ENCODE measurements around the gene VHLL.
"Not testable (repeated sequence)": the region's sequence is repeated elsewhere in the genome, so short reads cannot be mapped to it uniquely, and the experiment has no call there.

The VHLL gene

DNA sequence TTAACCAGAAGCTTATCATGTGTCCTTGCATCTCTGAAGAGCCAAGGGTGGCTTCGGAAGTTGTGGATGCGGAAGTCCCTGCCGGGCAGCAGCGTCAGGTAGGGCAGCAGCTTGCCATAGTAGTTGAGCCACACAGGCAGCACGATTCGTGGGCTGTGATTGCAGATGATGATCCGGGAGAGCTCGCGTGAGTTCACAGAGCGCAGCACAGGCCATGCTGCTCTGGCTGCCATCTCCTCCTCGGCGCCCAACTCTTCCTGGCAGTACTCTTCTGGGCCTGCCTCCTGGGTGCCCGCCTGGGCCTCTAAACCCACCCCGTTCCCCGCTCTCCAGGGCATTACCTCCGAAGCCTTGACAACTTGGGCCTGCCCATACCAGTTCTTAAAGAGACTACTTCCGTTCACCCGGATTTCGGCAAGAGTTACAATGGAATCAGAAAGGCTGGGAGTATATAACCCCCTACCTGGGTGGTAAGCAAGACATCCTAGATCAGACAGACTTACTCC is at the start of gene VHLL:
Gene VHLL (minus strand): TSS at position 456 of the 506 bp plus-strand sequence. CDS start 118 bp downstream, at position 338.
- no peak for DNase-seq (ENCODE audit: low spot score)

DNA sequence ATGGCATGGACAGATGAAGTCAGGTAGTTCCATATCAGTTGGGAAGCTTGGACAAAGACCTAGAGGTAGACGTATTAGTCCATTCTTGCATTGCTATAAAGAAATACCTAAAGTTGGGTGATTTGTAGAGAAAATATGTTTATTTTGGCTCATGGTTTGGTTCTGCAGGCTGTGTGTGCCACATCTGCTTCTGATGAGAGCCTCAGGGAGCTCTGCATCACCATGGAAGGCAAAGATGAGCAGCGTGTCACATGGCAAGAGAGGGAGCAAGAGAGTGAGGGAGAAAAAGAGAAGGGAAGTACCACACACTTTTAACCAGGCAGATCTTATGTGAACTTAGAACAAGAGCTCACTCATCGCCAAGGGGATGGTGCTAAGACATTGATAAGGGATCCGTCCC is 48.2 kb upstream of the VHLL start:
- DNase-seq (ENCODE audit: low spot score) = no peak

DNA sequence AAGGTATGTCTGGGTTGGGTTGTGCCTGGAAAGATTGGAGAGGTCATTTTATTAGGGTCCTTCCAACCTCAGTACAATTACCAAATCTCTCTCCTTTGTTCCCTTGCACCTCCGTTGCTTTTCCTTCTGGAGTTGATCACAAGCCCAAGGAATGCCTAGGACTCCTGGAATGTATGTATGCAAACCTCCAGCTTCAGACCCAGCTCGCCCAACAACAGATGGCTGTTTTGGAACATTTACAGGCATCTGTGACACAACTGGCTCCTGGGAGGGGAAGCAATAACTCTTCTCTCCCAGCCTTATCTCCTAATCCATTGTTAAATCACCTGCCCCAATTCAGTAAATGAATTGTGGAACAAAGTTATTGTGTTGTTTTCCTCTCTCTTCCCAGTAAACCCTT is 47.5 kb upstream of the VHLL start:
- no peak for DNase-seq (ENCODE audit: low spot score)

DNA sequence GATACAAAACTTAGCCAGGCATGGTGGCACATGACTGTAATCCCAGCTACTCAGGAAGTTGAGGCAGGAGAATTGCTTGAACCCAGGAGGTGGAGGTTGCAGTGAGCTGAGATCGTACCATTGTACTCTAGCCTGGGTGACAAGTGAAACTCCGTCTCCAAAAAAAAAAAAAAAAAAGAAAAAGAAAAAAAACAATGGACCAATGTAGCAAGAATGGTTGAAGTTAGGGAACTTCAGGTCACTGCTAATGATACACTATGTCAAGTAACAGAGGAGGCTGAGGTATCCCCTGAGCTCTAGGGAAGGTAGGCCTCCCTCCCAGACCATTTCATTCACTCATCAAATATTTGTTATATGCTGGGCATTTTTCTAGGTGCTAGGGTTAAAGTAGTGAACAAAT is 46.9 kb upstream of the VHLL start:
- not testable (repeated sequence) for DNase-seq (ENCODE audit: low spot score)

DNA sequence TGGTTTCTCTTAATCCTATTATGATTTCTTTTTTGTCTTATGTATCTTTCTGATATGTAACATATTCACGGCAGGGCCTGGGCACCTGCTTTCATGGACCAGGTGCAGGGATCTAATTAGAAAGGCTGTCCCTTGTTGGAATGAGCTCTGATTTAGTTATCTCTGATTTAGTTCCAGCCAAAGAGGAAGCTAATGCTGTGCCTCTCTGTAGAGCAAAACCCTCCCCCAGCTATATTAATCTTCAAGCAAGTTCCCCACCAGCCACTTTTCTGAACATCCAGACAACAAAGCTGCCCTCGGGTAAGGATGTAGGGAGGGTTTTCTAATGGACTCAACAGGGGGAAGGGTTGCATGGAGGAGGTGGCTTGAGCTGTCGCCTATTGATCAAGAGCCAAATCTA is 45.3 kb upstream of the VHLL start:
- DNase-seq (ENCODE audit: low spot score) = no peak

DNA sequence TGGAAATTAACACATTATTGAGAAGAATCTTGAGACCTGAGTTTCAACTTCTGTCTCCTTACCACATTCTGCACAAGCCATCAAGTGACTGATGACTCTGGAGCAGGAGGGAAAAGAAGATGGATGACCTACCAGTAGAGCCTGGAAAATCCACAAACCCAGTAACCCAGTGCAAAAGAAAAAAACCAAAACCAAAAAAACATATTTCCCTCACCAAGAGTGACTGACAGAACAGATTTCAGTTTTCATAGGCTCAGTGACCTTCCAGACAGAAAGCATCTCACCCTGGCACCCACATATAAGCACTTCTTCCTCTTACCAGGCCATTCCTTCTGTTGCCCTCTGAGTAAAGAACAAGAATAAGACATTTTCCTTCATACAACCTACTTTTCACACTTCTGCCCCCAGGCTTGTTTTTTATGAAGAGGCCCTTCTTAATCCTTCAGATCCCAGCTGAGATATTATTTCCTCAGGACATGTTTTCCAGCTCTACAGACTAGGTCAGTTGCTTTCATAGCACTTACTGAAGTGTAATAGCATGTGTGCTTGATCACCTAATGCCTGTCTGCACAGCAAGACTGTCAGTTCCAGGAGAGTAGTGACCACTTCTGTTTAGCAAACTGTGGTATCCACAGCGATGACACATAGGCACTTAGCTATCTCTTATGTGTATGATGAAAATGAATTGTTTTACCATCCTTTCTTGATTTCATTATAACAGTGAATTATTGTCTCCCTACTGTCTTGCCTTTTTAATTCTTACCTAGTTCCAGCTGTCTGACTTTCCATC is 43.3 kb upstream of the VHLL start:
- DNase-seq (ENCODE audit: low spot score) = no peak

DNA sequence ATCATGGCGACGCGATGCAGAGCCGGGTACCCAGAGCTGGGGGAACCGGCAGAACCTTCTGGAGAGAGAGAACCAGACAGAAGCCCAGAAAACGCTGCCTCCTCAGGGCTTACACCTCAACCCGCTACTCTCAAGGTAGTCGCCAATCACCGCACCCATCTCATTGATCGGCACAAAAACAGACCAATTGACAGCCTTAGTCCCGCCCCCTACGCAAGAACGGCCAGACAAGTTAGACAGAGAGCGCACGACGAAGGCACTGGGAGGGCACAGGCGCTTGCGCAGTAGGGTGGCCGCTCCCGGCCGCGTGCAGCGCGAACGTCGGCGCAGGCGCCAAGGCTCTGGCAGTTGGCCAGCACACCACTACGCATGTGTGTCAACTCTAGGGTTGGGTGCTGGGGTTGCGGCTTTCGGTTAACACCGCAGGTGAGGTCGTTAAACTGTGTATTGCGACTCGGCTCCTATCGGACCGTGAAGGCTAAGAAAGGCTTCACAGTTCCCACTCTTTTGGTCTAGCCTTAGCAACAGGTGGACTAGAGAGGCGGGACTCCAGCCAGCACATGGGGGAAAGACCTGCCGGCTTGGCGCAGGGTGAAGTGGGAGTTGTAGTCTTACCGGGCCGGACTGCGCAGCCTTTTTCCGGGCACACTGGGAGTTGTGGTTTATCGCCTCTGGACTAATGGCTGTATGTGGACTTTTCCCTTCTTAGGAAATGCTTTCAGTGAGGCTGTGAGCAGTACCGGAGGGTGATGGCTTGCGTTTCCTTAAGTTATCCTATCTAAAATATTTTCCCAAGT is 39.3 kb upstream of the VHLL start, which contains the start of the genes CCT3 and TSACC:
Gene CCT3 (minus strand): TSS at position 113 of the 797 bp plus-strand sequence. CDS start 108 bp downstream, at position 5.
Gene TSACC (plus strand): TSS at position 347 of the 797 bp plus-strand sequence. CDS start 1,232 bp downstream, outside the sequence.
- peak; percentile 97 for DNase-seq (ENCODE audit: low spot score)

DNA sequence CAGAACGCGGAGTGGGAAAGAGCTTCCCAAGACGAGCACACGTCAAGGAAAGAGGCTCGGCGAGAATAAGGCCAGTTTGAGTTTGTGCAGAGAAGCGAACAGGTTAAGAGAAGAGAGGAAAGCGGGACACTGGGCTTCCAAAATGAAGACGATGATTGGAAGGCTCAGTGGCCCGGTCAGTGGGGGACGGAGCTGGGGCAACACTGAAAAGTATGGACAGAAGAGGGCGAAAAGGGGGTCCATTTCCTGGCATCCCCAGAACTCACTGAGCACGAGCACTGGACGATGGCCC is 38.7 kb upstream of the VHLL start:
- DNase-seq (ENCODE audit: low spot score) = no peak

DNA sequence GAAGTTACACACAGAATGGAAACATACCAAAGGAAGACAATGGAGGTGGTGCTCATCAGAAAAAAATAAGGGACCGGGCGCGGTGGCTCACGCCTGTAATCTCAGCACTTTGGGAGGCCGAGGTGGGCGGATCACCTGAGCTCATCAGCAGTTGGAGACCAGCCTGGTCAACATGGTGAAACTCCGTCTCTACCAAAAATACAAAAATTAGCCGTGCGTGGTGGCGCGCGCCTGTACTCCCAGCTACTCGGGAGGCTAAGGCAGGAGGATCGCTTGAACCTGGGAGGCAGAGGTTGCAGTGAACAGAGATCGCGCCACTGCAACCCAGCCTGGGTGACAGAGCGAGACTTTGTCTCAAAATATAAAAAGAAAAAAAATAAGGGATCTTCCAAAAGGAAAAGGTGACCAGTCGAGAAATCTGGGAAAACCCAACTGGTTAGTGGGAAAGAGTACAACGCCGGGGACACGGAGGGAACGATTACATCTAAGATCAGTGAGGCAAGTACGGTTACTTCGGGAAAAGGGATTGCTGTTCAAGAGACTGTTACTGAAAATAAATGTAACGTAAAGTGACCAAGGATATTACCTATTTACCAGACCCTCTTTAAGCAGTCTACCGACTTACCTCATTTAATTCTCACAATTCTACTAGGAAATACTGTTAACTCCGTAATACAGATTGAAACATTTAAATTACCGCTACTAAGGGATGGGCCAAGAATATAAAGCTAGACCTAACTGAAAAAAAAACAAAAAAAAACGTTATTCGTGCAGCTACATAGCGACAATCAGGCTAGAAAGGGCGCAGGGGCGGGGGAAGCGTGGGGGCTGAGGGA is 38.2 kb upstream of the VHLL start:
- no peak for DNase-seq (ENCODE audit: low spot score)

DNA sequence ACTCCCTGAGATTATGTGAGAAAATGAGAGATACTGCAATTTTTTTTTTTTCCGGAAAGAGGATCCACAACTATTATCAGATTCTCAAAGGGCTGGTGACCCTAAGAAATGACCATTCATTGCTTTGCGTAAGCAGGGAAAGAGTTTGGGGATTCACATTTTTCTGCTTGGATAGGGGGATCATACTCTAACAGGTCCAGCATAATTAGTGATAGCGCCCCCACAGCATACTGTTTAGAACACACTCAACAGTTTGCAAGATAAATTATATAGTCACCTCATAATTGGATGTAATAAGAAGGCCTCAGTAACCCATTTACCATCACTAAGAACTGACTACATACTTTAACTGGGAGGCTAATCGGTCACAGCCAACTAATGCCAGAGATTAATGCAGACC is 37.1 kb upstream of the VHLL start:
- no peak for DNase-seq (ENCODE audit: low spot score)

DNA sequence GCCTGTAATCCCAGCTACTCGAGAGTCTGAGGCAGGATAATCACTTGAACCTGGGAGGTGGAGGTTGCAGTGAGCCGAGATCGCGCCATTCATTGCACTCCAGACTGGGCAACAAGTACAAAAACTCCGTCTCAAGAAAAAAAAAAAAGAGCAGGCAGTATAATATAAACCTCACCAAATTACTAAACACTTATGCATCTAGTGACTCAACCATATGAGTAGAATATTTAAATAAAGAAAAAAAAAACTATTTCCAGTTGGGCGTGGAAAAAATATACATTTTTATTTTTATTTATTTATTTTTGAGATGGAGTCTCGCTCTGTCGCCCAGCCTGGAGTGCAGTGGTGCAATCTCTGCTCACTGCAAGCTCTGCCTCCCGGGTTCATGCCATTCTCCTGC is 24.1 kb upstream of the VHLL start:
- DNase-seq (ENCODE audit: low spot score) = not testable (repeated sequence)

DNA sequence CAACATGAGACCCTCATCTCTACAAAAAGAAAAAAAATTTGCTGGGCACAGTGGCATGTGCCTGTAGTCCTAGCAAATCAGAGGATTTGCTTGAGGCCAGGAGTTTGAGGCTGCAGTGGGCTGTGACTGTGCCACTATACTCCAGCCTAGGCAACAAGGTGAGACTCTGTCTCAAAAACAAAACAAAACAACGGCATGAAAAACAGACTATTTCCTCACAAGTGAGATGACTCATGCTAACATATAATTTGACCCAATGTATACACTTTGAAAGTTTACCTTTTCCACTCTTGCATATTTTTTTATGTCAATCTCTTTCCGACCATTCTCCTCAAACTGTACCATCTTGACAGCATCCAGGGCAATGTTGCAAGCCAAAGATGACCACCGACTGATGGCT is 21.5 kb upstream of the VHLL start:
- no peak for DNase-seq (ENCODE audit: low spot score)

DNA sequence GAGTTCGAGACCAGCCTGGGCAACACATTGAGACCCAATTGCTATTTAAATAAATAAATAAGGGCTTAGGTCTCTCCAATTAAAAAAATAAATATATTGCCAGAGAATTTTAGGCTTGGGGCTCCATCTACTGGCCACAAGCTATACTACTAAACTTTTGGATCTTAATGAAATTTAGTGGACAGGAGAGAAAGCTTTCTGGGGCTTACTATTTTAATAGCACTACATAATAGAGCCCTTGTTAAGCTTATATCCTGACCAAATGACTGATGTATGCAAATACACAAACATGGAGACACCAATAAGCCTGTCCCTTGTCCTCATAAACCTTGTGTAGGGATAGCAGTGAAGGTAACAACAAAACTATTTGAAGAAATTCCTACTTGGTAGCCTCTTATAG is 20.6 kb upstream of the VHLL start:
- no peak for DNase-seq (ENCODE audit: low spot score)

DNA sequence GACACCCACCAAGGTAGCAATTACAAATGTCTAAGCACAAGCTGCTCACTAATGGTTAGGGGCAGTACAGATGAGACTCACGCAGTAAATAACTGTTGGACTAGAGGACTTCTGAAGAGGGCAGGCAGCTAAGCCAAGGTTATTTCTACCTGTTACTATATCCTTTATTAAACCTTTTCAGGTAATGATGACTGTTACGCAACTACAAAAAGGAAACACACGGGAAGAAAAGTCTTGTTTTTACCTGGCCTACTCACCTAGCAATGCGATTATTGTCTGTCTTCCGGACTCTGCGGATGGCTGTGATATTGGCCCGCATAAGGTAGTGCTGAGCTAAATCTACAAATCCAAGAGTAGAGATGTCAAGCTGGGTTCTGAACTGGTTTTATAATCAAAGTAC is 17.8 kb upstream of the VHLL start:
- no peak for DNase-seq (ENCODE audit: low spot score)

DNA sequence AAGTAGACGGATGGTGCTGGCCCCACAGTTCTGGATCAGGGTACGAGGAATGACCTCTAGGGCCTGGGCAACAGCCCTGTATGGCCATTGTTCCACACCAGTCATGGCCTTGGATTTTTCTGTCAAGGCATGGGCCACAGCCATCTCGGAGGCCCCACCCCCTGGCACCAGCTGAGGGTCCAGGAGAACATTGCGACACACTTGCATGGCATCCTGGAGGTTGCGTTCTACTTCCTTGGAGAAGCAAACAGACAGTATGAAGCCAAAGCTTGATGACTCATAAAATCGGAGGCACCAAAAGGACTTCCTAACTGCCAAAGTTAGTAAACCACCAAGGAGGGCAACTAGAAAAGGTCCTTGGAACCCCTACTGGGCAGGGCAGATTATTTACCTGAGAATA is 11.9 kb upstream of the VHLL start:
- no peak for DNase-seq (ENCODE audit: low spot score)

DNA sequence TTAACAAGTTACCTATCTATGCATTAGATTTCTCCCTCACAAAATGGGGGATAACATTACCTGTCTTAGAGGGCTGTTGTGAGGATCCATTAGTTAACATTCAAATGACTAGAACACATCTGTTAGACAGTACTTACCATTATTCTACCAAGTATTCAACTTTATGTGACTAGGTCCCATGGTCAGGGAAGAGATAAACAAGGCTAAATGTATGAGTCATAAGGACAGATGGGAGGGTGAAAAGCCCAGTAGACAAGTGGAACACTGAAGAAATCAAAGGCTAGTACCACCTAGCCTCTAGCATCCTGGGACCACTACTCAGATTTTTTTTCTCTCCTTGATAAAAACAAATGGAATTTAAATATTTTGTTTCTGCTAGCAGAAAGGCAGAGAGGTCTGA is 9.0 kb upstream of the VHLL start:
- no peak for DNase-seq (ENCODE audit: low spot score)

DNA sequence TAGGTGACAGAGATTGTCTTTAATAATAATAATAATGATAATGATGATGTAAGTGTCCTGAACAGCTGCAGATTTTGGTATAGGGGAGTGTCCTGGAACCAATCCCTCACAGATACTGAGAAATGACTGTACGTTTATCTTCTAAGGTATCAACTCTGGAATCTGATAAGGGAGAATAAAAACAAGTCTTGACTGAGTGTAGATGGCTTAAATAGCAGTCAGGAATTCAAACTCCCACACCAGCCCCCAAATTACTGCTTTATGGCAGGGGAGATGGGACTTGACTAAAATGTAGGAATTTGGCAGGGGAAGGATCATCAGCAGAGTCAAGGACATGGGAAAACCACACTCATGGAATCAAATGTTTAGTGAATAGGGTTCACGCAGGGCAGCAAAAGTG is 6.1 kb upstream of the VHLL start:
- DNase-seq (ENCODE audit: low spot score) = no peak

DNA sequence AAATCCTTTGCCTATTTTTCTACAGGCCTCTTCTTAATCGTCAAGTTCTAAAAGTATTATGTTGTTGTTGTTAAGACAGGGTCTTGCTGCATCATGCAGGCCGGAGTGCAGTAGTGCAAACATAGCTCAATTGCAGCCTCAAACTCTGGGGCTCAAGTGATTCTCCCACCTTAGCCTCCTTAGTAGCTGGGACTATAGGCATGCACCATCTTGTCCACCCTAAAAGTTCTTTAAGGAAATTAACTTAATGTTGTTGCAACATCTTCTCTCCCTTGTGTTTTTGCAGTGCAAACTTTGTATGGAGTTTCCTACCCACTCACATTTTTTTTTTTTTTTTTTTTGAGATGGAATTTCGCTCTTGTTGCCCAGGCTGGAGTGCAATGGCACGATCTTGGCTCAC is 4.1 kb upstream of the VHLL start:
- DNase-seq (ENCODE audit: low spot score) = no peak

DNA sequence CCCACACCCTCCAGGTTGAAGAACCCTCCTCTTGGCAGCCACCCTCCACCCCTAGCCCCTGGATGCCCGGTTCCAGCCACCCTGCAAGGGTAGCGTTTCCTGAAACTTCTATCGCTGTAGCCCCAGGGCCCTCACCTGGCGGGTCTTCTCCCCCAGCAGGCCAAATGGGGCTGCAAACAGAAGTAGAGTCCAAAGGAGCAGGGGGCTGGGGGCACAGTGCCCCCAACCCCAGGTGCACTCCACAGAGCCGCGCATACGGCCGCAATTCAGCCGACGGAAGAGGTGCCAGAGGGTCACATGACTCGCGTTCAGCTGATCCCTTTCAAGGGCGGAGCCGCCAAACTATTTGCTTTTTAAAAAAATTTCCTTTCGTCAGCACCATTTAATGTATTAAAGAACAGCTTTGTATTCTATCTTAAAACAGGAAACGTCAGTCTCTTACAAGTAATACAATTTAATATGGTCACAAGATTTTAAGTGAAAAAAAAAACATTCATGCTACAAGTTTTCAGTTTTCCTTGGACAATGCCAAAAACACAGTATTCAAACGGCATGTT is 3.6 kb downstream of the VHLL start, which contains the start of gene GLMP:
Gene GLMP (minus strand): TSS at position 289 of the 557 bp plus-strand sequence. CDS start 34 bp downstream, at position 255.
- peak; percentile 71 for DNase-seq (ENCODE audit: low spot score)

DNA sequence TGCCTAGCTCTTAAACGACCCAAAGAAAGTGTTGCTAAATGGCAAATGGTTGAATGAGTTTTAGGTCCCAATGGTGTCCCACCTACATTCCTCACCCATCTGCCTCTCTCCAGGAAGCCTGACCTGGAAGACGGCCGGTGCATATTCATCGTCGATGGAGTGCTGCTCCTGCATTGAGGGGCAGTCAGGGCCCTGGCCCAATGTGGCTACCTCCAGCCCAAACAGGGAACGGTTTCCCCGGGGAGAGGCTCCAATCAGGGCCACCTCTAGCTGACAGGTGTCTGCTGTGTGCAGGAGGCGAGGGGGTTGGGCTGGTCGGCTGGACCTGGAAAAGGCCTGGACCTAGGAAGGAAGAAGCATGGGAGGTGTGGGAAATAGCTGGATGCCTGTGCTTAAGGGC is 5.2 kb downstream of the VHLL start:
- DNase-seq (ENCODE audit: low spot score) = no peak

DNA sequence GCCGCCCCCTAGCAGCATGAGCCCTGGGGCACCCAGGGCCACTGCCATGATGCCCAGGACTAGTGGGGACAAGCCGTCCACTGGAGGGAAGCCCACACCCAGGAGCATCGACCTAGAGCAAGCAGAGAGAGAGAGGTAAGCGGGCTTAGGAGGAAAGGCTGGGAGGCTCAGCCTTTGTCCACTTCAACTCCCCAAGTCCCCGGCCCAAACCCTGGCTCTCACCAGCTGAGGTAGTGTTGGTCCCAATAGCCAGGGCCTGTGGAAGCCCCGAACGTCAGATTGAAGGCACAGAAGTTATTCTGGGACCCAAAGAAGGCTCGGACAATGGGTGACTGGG is 6.0 kb downstream of the VHLL start:
- DNase-seq (ENCODE audit: low spot score) = no peak

All from HuH-7.5 (cell line).